Colonic mucosa (tissue), 4 donors: ENCODE results near the gene SHISA9. TPM values are rescaled to one million over a fixed set of nuclear protein-coding genes. Genes with fewer than 3 reads are reported as not detected.

Experiments
- DNase-seq: peaks from one replicate; pipeline ENCODE4 v3.0.0-alpha.2; 2020
- H3K27ac ChIP-seq: fragments of 200-600 bp; one replicate; pipeline ENCODE4 v1.8.0; 2021
- H3K27me3 ChIP-seq: fragments of 200-600 bp; one replicate; pipeline ENCODE4 v1.8.0; 2021
- H3K36me3 ChIP-seq: fragments of 200-600 bp; one replicate; pipeline ENCODE4 v1.8.0; 2021
- H3K4me1 ChIP-seq: fragments of 200-600 bp; one replicate; pipeline ENCODE4 v1.8.0; 2021; ENCODE audit warnings: mild to moderate bottlenecking
- H3K4me3 ChIP-seq: fragments of 200-600 bp; one replicate; pipeline ENCODE4 v1.8.0; 2021
- H3K9ac ChIP-seq, 2 donors: one replicate each; pipeline ENCODE4 v1.7.0; 2013; ENCODE audit warnings: control low read depth in 2 of 2, low read depth in 2 of 2, low read length in 2 of 2
- H3K9me3 ChIP-seq: fragments of 200-600 bp; one replicate; pipeline ENCODE4 v1.8.0; 2021
- CTCF ChIP-seq: fragments of 200-600 bp; IDR thresholded peaks from one replicate; pipeline ENCODE4 v1.8.0; 2022; ENCODE audit warnings: antibody characterized with exemption, mild to moderate bottlenecking
- intact Hi-C: fragments of 100-400 bp; cut with DNase I; formaldehyde crosslinking; loops from one replicate; pipeline ENCODE4 v1.14.1; 2022
- total RNA-seq, 2 donors: library from RNA; stranded (reverse); fragmentation: NEBNext Ultra II Directional in 1 of 2; extraction: Animal tissue kit (Norgen Biotek cat#: 25700) in 1 of 2; gene quantifications; one replicate each; pipeline ENCODE4 v1.2.1, GENCODE V29; 2021
- donor health status: healthy.
- donor health status: DM: no; HTN: no; CAD: no.
- donor health status: DM: no; HTN: no; CAD: no.

The SHISA9 gene
- total RNA-seq, 2 donors from 2014 or later, result 0.74 to 1.3 TPM

GRCh38 chr16:13236308-13236707, 334.9 kb downstream of the SHISA9 start:
- Histone ChIP-seq H3K4me1 (no peaks in the 10 kb centered on the region), H3K36me3 (no peaks in the 10 kb centered on the region), H3K27me3 (no peaks in the 10 kb centered on the region), H3K9ac (no peak overlapping the region), H3K4me3 (no peak overlapping the region), H3K27ac (no peak overlapping the region), H3K9me3 (no peaks in the 10 kb centered on the region)
- no peak for TF ChIP-seq CTCF
- DNase-seq, result no peak
- intact Hi-C loops, result no loop called here

- no peak for TF ChIP-seq CTCF
- Histone ChIP-seq H3K27ac (no peak overlapping the region), H3K4me1 (no peaks in the 10 kb centered on the region)
Observed at GRCh38 chr16:13238182-13238581, 336.8 kb downstream of the SHISA9 start.

GRCh38 chr16:13242201-13242600, 340.8 kb downstream of the SHISA9 start:
- no peaks in the 10 kb centered on the region for H3K9me3 ChIP-seq
- H3K9ac ChIP-seq, result no peak overlapping the region
- DNase-seq, result no peak
- no peak overlapping the region for H3K27ac ChIP-seq
- H3K4me1 ChIP-seq, result no peaks in the 10 kb centered on the region
- no peaks in the 10 kb centered on the region for H3K27me3 ChIP-seq
- H3K4me3 ChIP-seq, result no peak overlapping the region
- intact Hi-C loops, result no loop called here
- TF ChIP-seq CTCF, result no peak
- no peaks in the 10 kb centered on the region for H3K36me3 ChIP-seq

More at GRCh38 chr16:13238182-13238581, 336.8 kb downstream of the SHISA9 start:
- DNase-seq, result no peak
- intact Hi-C loops, result no loop called here
- Histone ChIP-seq H3K36me3 (no peaks in the 10 kb centered on the region), H3K27me3 (no peaks in the 10 kb centered on the region), H3K4me3 (no peak overlapping the region), H3K9ac (no peak overlapping the region), H3K9me3 (no peaks in the 10 kb centered on the region)

- no peak for DNase-seq
Observed at GRCh38 chr16:13244770-13245169, 343.4 kb downstream of the SHISA9 start.

GRCh38 chr16:13245713-13246377, 344.4 kb downstream of the SHISA9 start:
- H3K4me1 ChIP-seq, result no peaks in the 10 kb centered on the region
- no peak for DNase-seq
- no peak for TF ChIP-seq CTCF

More at GRCh38 chr16:13244770-13245169, 343.4 kb downstream of the SHISA9 start:
- Histone ChIP-seq H3K4me3 (no peak overlapping the region), H3K9me3 (no peaks in the 10 kb centered on the region), H3K27ac (no peak overlapping the region), H3K27me3 (no peaks in the 10 kb centered on the region), H3K9ac (no peak overlapping the region), H3K36me3 (no peaks in the 10 kb centered on the region), H3K4me1 (no peaks in the 10 kb centered on the region)
- intact Hi-C loops, result no loop called here
- TF ChIP-seq CTCF, result no peak

More at GRCh38 chr16:13245713-13246377, 344.4 kb downstream of the SHISA9 start:
- Histone ChIP-seq H3K27me3 (no peaks in the 10 kb centered on the region), H3K36me3 (no peaks in the 10 kb centered on the region), H3K27ac (no peak overlapping the region), H3K9ac (no peak overlapping the region), H3K4me3 (no peak overlapping the region), H3K9me3 (no peaks in the 10 kb centered on the region)
- intact Hi-C loops, result no loop called here
